ENCODE results near the gene SDK1.

The SDK1 gene

DNA sequence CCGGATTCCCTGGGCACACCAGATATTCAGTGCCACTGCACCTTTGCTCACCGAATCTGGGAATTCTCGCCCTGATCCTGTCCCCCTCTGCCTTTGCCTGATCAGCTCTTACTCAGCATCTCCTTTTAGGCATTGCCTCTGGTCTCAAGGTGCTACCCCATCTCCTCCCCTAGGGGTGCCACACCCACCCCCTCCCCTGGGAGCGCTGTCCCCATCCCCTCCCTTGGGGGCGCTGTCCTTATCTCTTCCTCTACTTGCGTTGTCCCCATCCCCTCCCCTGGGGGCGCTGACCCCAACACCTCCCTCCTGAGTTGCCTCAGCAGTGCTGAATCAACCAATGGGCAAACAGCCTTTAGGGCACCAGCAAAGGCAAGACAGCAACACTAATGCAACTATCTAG, 694.1 kb downstream of the SDK1 start:
- Mint-ChIP-seq H3K27ac (no peak overlapping the region), H3K27me3 (peaks cover 3% of the 10 kb centered on the region), H3K9me3 (no peaks in the 10 kb centered on the region), H3K4me3 (no peak overlapping the region), H3K4me1 (ENCODE audit: low read depth) (no peaks in the 10 kb centered on the region), H3K36me3 (ENCODE audit: low read depth) (no peaks in the 10 kb centered on the region)
- no peak for DNase-seq

- Mint-ChIP-seq H3K27me3 (peaks cover 3% of the 10 kb centered on the region), H3K27ac (no peak overlapping the region), H3K4me1 (ENCODE audit: low read depth) (no peaks in the 10 kb centered on the region), H3K36me3 (ENCODE audit: low read depth) (no peaks in the 10 kb centered on the region), H3K4me3 (no peak overlapping the region), H3K9me3 (no peaks in the 10 kb centered on the region)
- DNase-seq = no peak
These were observed 697.0 kb downstream of the SDK1 start for GRCh38 chr7:3998060-3998459.

GRCh38 chr7:4000139-4000538, 699.1 kb downstream of the SDK1 start:
- no peaks in the 10 kb centered on the region for H3K27me3 Mint-ChIP-seq
- DNase-seq = no peak
- no peak overlapping the region for H3K4me3 Mint-ChIP-seq
- no peaks in the 10 kb centered on the region for H3K4me1 Mint-ChIP-seq (ENCODE audit: low read depth)
- no peak overlapping the region for H3K27ac Mint-ChIP-seq
- no peaks in the 10 kb centered on the region for H3K36me3 Mint-ChIP-seq (ENCODE audit: low read depth)
- H3K9me3 Mint-ChIP-seq = no peaks in the 10 kb centered on the region

GRCh38 chr7:4000934-4001333, 699.9 kb downstream of the SDK1 start:
- H3K4me1 Mint-ChIP-seq (ENCODE audit: low read depth) = no peaks in the 10 kb centered on the region
- no peaks in the 10 kb centered on the region for H3K36me3 Mint-ChIP-seq (ENCODE audit: low read depth)
- H3K4me3 Mint-ChIP-seq = no peak overlapping the region
- no peak for DNase-seq
- H3K27me3 Mint-ChIP-seq = no peaks in the 10 kb centered on the region
- no peak overlapping the region for H3K27ac Mint-ChIP-seq
- no peaks in the 10 kb centered on the region for H3K9me3 Mint-ChIP-seq

GRCh38 chr7:4001742-4002141, 700.7 kb downstream of the SDK1 start:
- DNase-seq = no peak
- no peaks in the 10 kb centered on the region for H3K36me3 Mint-ChIP-seq (ENCODE audit: low read depth)
- H3K4me3 Mint-ChIP-seq = no peak overlapping the region
- no peaks in the 10 kb centered on the region for H3K4me1 Mint-ChIP-seq (ENCODE audit: low read depth)
- H3K27ac Mint-ChIP-seq = no peak overlapping the region
- H3K9me3 Mint-ChIP-seq = no peaks in the 10 kb centered on the region
- H3K27me3 Mint-ChIP-seq = no peaks in the 10 kb centered on the region

GRCh38 chr7:4003503-4003902, 702.5 kb downstream of the SDK1 start:
- Mint-ChIP-seq H3K9me3 (no peaks in the 10 kb centered on the region), H3K27me3 (no peaks in the 10 kb centered on the region), H3K4me3 (no peak overlapping the region), H3K27ac (no peak overlapping the region), H3K36me3 (ENCODE audit: low read depth) (no peaks in the 10 kb centered on the region), H3K4me1 (ENCODE audit: low read depth) (no peaks in the 10 kb centered on the region)
- no peak for DNase-seq

GRCh38 chr7:4006687-4007086, 705.6 kb downstream of the SDK1 start:
- no peak overlapping the region for H3K27ac Mint-ChIP-seq
- no peaks in the 10 kb centered on the region for H3K9me3 Mint-ChIP-seq
- peaks cover 3% of the 10 kb centered on the region for H3K27me3 Mint-ChIP-seq
- H3K4me1 Mint-ChIP-seq (ENCODE audit: low read depth) = no peaks in the 10 kb centered on the region
- no peak overlapping the region for H3K4me3 Mint-ChIP-seq
- H3K36me3 Mint-ChIP-seq (ENCODE audit: low read depth) = no peaks in the 10 kb centered on the region
- DNase-seq = no peak

DNA sequence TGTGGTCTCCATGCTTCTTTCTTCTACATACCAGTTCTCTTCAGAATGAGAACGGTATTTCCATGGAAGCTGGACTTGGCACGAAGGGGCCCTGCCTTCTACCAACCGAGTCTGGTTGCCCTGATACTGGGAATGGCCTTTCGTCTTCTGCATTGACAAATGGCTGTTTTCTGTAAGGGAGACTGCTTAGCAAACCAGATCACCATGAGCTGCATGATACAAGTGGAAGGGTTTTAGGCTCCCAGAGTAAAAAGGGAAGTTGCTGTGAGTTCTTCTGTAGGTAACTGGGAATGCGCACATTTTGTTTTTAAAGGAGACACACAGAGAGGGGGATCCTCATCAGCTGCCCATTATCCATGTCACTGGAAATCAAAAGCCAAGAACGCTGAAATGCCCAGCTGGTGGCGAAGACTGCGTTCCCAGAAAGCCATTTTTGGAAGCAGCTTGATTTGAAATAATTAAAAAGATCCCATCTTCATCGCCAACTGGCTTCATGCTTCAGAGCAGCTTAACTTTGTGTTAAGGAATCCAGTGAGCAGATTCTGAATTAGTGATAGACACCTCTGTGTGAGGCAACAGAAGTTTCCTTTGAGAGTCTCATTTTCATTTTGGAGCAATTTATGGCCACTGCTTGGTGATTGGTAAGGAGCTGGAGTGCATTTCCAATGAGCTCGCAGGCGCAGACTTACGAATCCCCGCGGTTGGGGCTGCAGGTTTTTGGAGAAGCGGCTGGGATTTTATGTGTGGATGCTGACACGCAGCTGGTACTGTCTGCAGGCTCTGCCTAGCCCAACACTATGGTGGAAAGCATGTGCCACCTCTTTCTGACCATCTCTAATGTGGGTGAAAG, 708.4 kb downstream of the SDK1 start:
- H3K27ac Mint-ChIP-seq = no peak overlapping the region
- no peak overlapping the region for H3K4me3 Mint-ChIP-seq
- no peaks in the 10 kb centered on the region for H3K4me1 Mint-ChIP-seq (ENCODE audit: low read depth)
- H3K27me3 Mint-ChIP-seq = peaks cover 9% of the 10 kb centered on the region
- no peaks in the 10 kb centered on the region for H3K9me3 Mint-ChIP-seq
- H3K36me3 Mint-ChIP-seq (ENCODE audit: low read depth) = no peaks in the 10 kb centered on the region
- DNase-seq = no peak

- no peaks in the 10 kb centered on the region for H3K36me3 Mint-ChIP-seq (ENCODE audit: low read depth)
- no peaks in the 10 kb centered on the region for H3K4me1 Mint-ChIP-seq (ENCODE audit: low read depth)
- no peak for DNase-seq
- peaks cover 9% of the 10 kb centered on the region for H3K27me3 Mint-ChIP-seq
- H3K9me3 Mint-ChIP-seq = no peaks in the 10 kb centered on the region
- no peak overlapping the region for H3K4me3 Mint-ChIP-seq
- H3K27ac Mint-ChIP-seq = no peak overlapping the region
These were observed 709.1 kb downstream of the SDK1 start for GRCh38 chr7:4010061-4010605.

GRCh38 chr7:4010923-4011656, 710.0 kb downstream of the SDK1 start:
- no peak for DNase-seq
- H3K27ac Mint-ChIP-seq = no peak overlapping the region
- H3K4me3 Mint-ChIP-seq = no peak overlapping the region
- H3K9me3 Mint-ChIP-seq = no peaks in the 10 kb centered on the region
- H3K27me3 Mint-ChIP-seq = peaks cover 9% of the 10 kb centered on the region
- no peaks in the 10 kb centered on the region for H3K4me1 Mint-ChIP-seq (ENCODE audit: low read depth)
- H3K36me3 Mint-ChIP-seq (ENCODE audit: low read depth) = no peaks in the 10 kb centered on the region

- Mint-ChIP-seq H3K4me1 (ENCODE audit: low read depth) (no peaks in the 10 kb centered on the region), H3K9me3 (peaks cover 3% of the 10 kb centered on the region), H3K27ac (no peak overlapping the region), H3K4me3 (no peak overlapping the region), H3K27me3 (peaks cover 14% of the 10 kb centered on the region), H3K36me3 (ENCODE audit: low read depth) (peaks cover 4% of the 10 kb centered on the region)
- no peak for DNase-seq
These were observed 712.7 kb downstream of the SDK1 start for GRCh38 chr7:4013793-4014192.

DNA sequence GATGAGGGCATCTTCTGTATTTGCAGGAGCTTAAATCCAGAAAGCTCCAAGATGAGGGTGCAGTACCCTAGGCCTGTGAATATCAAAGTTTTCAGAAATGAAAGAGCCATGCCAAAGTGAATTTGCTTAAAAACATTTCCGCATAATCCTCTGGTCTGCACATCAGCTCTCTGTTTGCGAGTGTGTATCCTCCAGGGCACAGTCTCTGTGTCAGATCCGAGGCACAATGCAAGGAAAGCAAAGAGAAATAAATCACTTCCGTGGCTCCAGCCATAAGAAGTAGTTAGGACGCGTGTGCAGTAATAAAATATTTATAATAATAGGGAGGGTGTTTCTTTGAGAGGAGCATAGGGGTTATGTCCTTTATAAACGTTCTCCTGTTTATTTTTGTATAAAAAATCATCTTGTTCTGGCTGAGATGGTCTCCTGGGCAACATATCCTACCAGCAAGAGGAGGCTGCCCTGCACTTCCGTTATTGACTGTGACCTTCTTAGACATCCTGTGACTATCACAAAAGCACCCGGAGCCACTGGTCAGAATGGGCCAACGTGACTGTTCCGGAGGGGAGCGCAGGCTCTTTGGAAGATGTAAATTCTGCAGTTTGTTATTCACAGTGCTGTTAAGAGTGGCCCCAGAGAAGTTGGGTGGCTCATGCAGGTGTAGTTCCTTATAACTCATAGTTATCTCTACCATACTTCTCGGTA, 713.4 kb downstream of the SDK1 start:
- H3K36me3 Mint-ChIP-seq (ENCODE audit: low read depth) = peaks cover 4% of the 10 kb centered on the region
- H3K27ac Mint-ChIP-seq = no peak overlapping the region
- H3K4me1 Mint-ChIP-seq (ENCODE audit: low read depth) = no peaks in the 10 kb centered on the region
- H3K9me3 Mint-ChIP-seq = peaks cover 5% of the 10 kb centered on the region
- DNase-seq = no peak
- H3K27me3 Mint-ChIP-seq = peaks cover 14% of the 10 kb centered on the region
- no peak overlapping the region for H3K4me3 Mint-ChIP-seq

- Mint-ChIP-seq H3K27me3 (peaks cover 11% of the 10 kb centered on the region), H3K4me1 (ENCODE audit: low read depth) (no peaks in the 10 kb centered on the region), H3K9me3 (peaks cover 5% of the 10 kb centered on the region), H3K27ac (no peak overlapping the region), H3K4me3 (no peak overlapping the region), H3K36me3 (ENCODE audit: low read depth) (peaks cover 4% of the 10 kb centered on the region)
- DNase-seq = no peak
These were observed 714.3 kb downstream of the SDK1 start for GRCh38 chr7:4015371-4015770.

- Mint-ChIP-seq H3K4me1 (ENCODE audit: low read depth) (no peaks in the 10 kb centered on the region), H3K4me3 (no peak overlapping the region), H3K9me3 (peaks cover 5% of the 10 kb centered on the region), H3K27me3 (peaks cover 11% of the 10 kb centered on the region), H3K36me3 (ENCODE audit: low read depth) (peaks cover 4% of the 10 kb centered on the region), H3K27ac (no peak overlapping the region)
- no peak for DNase-seq
These were observed 714.9 kb downstream of the SDK1 start for GRCh38 chr7:4015996-4016395.
